ENCODE results near the gene PSMB8.
"Not testable (repeated sequence)": the region's sequence is repeated elsewhere in the genome, so short reads cannot be mapped to it uniquely, and the experiment has no call there.

The PSMB8 gene

DNA sequence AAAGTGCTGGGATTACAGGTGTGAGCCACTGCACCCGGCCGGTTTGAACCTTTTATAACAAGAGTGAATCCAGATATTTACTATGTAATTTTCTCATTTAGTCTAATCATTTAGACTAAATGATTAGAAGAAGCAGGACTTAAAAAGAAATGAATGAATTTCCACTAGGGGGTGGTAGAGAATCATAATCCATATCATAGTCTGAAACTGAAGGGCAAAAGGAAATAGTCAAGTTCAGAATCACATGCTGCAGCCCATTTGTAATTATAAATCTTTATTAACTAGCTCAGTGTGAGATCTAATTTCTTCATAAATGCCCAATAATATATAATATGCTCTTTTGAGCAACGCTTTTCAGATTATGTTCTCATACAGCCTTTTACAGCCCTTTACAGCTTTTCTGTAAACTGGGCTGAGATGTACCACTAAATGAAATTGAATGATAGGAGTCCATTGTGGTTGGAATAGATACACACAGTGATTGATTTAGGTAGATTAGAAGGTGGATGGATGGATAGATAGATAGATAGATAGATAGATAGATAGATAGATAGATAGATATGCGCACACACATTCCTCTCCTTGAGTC lies 41.9 kb upstream of the PSMB8 start:
- CTCF ChIA-PET: interaction anchor here (0.6 to 1.5 kb wide), 7 partner anchors 18 to 100 kb away, joined by 3 to 14 read pairs (median 4); no protein-coding TSS in a partner anchor
- no peak overlapping the region for H3K27ac ChIP-seq
- POLR2A ChIA-PET (ENCODE audit: low non-redundant PET): no interaction called here
- TF ChIP-seq, protein P1, sequence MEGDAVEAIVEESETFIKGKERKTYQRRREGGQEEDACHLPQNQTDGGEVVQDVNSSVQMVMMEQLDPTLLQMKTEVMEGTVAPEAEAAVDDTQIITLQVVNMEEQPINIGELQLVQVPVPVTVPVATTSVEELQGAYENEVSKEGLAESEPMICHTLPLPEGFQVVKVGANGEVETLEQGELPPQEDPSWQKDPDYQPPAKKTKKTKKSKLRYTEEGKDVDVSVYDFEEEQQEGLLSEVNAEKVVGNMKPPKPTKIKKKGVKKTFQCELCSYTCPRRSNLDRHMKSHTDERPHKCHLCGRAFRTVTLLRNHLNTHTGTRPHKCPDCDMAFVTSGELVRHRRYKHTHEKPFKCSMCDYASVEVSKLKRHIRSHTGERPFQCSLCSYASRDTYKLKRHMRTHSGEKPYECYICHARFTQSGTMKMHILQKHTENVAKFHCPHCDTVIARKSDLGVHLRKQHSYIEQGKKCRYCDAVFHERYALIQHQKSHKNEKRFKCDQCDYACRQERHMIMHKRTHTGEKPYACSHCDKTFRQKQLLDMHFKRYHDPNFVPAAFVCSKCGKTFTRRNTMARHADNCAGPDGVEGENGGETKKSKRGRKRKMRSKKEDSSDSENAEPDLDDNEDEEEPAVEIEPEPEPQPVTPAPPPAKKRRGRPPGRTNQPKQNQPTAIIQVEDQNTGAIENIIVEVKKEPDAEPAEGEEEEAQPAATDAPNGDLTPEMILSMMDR (conservative IDR thresholded peaks at IDR 0.05; ENCODE audit: low read depth): peak; percentile 63
- peak; percentile 57 for DNase-seq (ENCODE audit: low spot score)

DNA sequence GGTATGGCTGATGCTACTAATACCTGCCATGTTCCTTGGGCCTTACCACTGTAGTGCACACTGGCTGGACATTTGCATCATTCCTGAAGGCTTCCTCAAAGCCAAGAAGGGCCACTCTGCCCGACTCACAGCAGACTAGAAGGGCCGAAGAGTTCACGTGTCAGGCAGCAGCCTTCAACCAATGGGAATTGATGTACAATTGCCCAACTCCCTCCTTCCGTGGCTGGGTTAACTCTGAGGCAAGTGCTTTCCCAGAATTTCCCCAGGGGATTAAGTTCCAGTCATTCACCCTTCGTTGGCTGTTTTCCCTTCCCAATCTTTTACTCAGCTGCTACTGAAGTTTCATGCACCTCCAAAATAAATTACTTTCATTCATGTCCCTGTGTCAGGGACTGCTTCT lies 39.9 kb upstream of the PSMB8 start:
- CTCF ChIA-PET: no interaction called here
- TF ChIP-seq, protein P1 (conservative IDR thresholded peaks at IDR 0.05; ENCODE audit: low read depth): no peak
- H3K27ac ChIP-seq: no peak overlapping the region
- DNase-seq (ENCODE audit: low spot score): no peak
- POLR2A ChIA-PET (ENCODE audit: low non-redundant PET): no interaction called here

DNA sequence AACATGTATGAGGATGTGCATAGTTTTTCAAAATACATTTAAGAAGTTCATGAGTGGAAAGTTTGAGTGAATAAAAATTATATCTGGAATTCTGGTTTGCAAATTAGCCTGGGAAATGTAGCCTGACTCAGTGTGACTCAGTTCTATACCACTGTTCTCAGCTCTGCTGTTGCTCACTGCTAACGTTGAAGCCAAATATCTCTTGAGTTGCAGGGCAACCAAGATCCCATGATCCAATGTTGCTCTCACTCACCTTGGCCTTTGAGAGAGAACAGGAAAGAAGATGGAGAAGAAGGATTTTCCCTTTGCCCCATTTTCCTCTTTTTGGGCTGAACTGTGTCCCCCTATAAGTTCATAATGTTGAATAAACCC lies 39.0 kb upstream of the PSMB8 start:
- peak; percentile 35 for DNase-seq (ENCODE audit: low spot score)
- ChIA-PET POLR2A (ENCODE audit: low non-redundant PET) (no interaction called here), CTCF (interaction anchor here (1.6 kb wide), 1 partner anchor 84 kb away, joined by 4 read pairs; no protein-coding TSS in a partner anchor)
- H3K27ac ChIP-seq: no peak overlapping the region
- TF ChIP-seq, protein P1 (conservative IDR thresholded peaks at IDR 0.05; ENCODE audit: low read depth): no peak

DNA sequence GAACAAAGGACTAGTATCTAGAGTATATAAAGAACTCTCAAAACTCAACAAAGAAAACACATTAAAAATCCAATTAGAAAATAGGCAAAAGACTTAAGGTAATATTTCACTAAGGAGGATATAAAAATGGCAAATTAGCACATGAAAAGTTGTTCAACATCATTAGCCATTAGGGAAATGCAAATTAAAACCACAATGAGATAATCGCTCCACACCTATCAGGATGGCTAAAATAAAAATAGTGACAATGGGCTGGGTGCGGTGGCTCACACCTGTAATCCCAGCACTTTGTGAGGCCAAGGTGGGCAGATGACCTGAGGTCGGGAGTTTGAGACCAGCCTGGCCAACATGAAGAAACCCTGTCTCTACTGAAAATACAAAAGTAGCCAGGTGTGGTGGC lies 37.1 kb upstream of the PSMB8 start:
- POLR2A ChIA-PET (ENCODE audit: low non-redundant PET); CTCF ChIA-PET; H3K27ac ChIP-seq; DNase-seq (ENCODE audit: low spot score): not testable (repeated sequence)

DNA sequence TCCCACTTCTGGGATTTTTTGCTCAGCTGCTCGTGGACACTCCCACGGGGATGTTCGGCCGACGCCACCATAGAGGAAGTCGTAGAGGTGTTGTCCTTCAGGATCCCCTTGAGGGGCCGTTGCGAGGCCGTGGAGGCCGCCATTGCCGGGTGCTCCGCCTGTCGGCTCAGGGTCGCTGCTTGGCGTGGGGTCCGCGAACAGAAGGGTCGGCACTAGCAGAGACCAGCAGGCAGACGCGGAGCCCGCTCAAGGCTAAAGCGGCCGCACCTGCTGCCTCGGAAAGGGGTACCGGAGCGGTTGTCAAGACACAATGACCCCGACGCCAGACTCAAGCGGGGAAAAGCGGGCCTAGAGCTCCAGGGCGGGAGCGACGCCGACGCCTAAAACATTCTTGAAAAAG lies 35.8 kb upstream of the PSMB8 start:
- H3K27ac ChIP-seq: no peak overlapping the region
- POLR2A ChIA-PET (ENCODE audit: low non-redundant PET): no interaction called here
- TF ChIP-seq, protein P1 (conservative IDR thresholded peaks at IDR 0.05; ENCODE audit: low read depth): no peak
- CTCF ChIA-PET: interaction anchor here (0.7 kb wide), 1 partner anchor 53 kb away, joined by 4 read pairs; no protein-coding TSS in a partner anchor
- DNase-seq (ENCODE audit: low spot score): no peak

DNA sequence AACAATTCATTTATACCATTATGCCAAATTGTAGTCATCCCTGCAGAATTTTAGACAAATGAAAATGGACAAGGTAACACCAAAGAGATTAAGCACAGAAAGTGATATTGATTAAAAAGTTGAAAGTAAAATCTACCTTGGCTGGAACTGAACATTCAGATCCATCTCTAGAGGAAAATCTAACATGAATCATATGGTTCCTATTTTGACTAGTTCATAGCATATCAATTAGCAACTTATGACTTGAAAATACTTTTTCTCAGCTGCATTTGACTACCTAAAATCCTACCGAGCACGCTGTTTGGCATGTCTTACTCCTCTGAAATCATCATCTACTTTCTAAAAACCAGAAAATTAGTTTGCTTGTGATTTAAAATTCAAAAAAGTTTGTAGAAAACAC lies 32.8 kb upstream of the PSMB8 start:
- DNase-seq (ENCODE audit: low spot score): no peak
- H3K27ac ChIP-seq: no peak overlapping the region
- POLR2A ChIA-PET (ENCODE audit: low non-redundant PET): no interaction called here
- CTCF ChIA-PET: interaction anchor here (0.7 kb wide), 1 partner anchor 254 kb away, joined by 3 read pairs; no protein-coding TSS in a partner anchor
- TF ChIP-seq, protein P1 (conservative IDR thresholded peaks at IDR 0.05; ENCODE audit: low read depth): no peak

DNA sequence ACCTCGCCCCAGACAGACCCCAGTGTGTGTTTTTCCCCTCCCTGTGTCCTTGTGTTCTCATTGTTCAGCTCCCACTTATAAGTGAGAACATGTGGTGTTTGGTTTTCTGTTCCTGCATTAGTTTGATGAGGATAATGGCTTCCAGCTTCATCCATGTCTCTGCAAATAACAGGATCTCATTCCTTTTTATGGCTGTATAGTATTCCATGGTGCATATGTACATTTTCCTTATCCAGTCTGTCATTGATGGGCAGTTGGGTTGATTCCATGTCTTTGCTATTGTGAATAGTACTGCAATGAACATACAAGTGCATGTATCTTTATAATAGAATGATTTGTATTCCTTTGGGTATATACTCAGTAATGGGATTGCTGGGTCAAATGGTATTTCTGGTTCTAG lies 30.1 kb upstream of the PSMB8 start:
- H3K27ac ChIP-seq; POLR2A ChIA-PET (ENCODE audit: low non-redundant PET); DNase-seq (ENCODE audit: low spot score); CTCF ChIA-PET: not testable (repeated sequence)
